ENCODE measurements around the gene TYK2. TPM values are rescaled to one million over a fixed set of nuclear protein-coding genes. Genes with fewer than 3 reads are reported as not detected.

TYK2 gene
- total RNA-seq, 4 donors from 2014 or later, result 22.0 to 112 (median 67.8) TPM

DNA sequence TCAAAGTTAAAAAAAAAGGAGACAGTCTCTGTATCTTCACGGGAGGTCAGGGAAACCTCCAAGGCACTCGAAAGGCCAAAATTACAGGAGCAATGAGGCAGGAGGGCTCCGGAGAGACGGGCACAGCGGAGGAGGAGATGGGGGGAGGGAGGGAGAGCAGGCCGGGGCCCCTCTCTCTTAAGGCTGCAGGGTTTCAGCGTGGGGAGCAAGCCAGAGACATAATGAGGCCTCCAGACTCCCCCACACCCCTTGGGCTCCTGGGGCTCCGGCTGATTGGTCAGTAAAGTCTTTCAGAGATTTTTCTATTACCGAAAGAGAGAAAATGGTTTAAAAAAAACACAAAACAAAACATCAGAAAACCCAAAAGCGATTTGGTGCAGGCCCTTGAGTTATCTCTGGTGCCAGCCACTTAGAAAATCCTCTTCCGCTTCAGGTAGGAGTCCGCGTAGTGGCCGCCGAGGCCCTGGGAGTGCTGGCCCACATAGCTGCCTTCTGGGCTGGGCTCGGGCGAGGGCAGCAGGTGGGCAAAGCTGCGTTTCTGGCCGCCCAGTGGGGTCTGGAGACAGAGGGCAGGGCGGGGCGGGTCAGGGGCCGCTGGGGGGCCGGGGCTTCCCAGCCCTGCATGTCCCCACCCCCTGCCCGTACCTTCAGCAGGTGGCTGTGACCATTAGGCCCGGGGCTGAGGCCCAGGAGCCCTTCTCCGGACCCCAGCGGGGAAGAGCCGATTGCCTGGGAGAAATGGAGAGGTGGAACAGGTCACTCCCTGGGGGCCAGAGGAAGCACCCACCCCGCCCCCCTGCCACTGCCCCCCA lies 63.1 kb downstream of the TYK2 start:
- TF ChIP-seq, protein P1, sequence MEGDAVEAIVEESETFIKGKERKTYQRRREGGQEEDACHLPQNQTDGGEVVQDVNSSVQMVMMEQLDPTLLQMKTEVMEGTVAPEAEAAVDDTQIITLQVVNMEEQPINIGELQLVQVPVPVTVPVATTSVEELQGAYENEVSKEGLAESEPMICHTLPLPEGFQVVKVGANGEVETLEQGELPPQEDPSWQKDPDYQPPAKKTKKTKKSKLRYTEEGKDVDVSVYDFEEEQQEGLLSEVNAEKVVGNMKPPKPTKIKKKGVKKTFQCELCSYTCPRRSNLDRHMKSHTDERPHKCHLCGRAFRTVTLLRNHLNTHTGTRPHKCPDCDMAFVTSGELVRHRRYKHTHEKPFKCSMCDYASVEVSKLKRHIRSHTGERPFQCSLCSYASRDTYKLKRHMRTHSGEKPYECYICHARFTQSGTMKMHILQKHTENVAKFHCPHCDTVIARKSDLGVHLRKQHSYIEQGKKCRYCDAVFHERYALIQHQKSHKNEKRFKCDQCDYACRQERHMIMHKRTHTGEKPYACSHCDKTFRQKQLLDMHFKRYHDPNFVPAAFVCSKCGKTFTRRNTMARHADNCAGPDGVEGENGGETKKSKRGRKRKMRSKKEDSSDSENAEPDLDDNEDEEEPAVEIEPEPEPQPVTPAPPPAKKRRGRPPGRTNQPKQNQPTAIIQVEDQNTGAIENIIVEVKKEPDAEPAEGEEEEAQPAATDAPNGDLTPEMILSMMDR (IDR thresholded peaks at IDR 0.05), result no peak
- no peak for DNase-seq
- Histone ChIP-seq H3K27ac (no peak overlapping the region), H3K4me3 (no peak overlapping the region), H3K4me1 (peaks cover 0 to 9% of the 10 kb centered on the region in 2 donors), H3K27me3 (no peaks in the 10 kb centered on the region), H3K36me3 (no peaks in the 10 kb centered on the region), H3K9me3 (no peaks in the 10 kb centered on the region)
- intact Hi-C loops (cut with DNase I; ENCODE audit: low total_unique reads), result no loop called here

DNA sequence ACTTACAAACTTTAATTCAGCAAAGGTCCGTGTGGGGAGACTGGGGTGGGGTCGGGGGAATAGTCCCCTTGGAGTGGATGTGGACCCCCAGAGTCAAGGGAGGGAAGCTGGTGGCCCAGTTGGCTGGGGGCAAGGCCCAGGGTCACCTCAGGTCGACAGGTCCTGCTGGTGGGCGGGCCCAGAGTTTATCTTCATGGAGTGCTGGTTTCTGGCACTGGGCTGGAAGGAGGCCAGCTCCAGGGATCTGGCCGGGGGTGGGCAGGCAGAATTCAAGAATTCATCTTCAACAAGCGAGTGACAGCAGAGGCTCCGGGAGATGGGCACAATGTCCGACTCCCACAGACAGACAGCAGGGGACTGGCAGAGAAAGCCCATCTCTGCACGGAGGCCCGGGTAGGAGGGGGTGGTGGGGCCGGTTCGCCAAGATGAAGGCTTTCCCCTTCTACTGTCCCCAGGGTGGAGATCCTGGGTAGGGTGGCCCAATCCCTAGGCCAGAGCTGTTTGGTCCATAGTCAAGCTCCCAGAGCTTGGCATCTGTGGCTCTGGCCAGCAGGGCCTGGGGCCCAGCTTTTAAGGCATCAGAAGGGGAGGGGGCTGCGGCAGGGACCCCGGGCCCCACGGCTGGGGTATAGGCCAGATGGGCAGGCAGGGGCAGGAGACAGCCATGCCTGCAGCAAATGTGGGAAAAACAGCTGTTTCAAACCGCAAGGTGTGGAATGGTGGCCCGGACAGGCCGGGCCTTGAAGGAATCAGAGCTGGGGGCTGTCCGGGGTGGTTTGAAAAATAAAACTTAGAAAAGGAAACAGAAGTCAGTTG lies 63.9 kb downstream of the TYK2 start:
- Histone ChIP-seq H3K27me3 (no peaks in the 10 kb centered on the region), H3K4me3 (no peak overlapping the region), H3K36me3 (no peaks in the 10 kb centered on the region), H3K27ac (peak overlapping the region in 1 of 2 donors; percentile 15), H3K4me1 (peaks cover 0 to 9% of the 10 kb centered on the region in 2 donors), H3K9me3 (no peaks in the 10 kb centered on the region)
- no peak for TF ChIP-seq POLR2A (IDR thresholded peaks at IDR 0.05)
- TF ChIP-seq, protein P1 (IDR thresholded peaks at IDR 0.05), result no peak
- intact Hi-C loops (cut with DNase I; ENCODE audit: low total_unique reads), result no loop called here
- no peak for DNase-seq

GRCh38 chr19:10315335-10316214 lies 64.8 kb downstream of the TYK2 start, which contains the start of gene FDX2:
FDX2 (minus strand) TSS chr19:10316015; CDS start chr19:10315996, 19 bp downstream.
- H3K4me3 ChIP-seq, result peak within 1 kb of the TSS; percentile 73 to 85
- peaks cover 0 to 9% of the 10 kb centered on the region in 2 donors for H3K4me1 ChIP-seq
- no peak for TF ChIP-seq POLR2A (IDR thresholded peaks at IDR 0.05)
- TF ChIP-seq, protein P1 (IDR thresholded peaks at IDR 0.05), result no peak
- peak within 1 kb of the TSS; percentile 15 to 71 for H3K27ac ChIP-seq
- intact Hi-C loops (cut with DNase I; ENCODE audit: low total_unique reads), result no loop called here
- H3K9me3 ChIP-seq, result no peaks in the 10 kb centered on the region
- H3K36me3 ChIP-seq, result no peaks in the 10 kb centered on the region
- no peaks in the 10 kb centered on the region for H3K27me3 ChIP-seq
- peak; percentile 78 to 85 for DNase-seq

- intact Hi-C loops (cut with DNase I; ENCODE audit: low total_unique reads), result no loop called here
- H3K27me3 ChIP-seq, result no peaks in the 10 kb centered on the region
- no peaks in the 10 kb centered on the region for H3K4me1 ChIP-seq
- no peaks in the 10 kb centered on the region for H3K36me3 ChIP-seq
- TF ChIP-seq POLR2A (IDR thresholded peaks at IDR 0.05), result no peak
- TF ChIP-seq, protein P1 (IDR thresholded peaks at IDR 0.05), result no peak
- H3K9me3 ChIP-seq, result no peaks in the 10 kb centered on the region
- H3K4me3 ChIP-seq, result no peak within 1 kb of the TSS
- no peak for DNase-seq
- H3K27ac ChIP-seq, result no peak within 1 kb of the TSS
Measured at GRCh38 chr19:10309423-10309822, 70.9 kb downstream of the TYK2 start, which contains the start of gene ZGLP1. ZGLP1 (minus strand) TSS chr19:10309815.
